NCI-H345 (cell line): ENCODE measurements around the gene SMIM35.
"Not testable (repeated sequence)": the region's sequence is repeated elsewhere in the genome, so short reads cannot be mapped to it uniquely, and the experiment has no call there.

Source experiments
- DNase-seq: peaks from one replicate; lab custom pipeline; 2025; lab: John Stamatoyannopoulos, UW

Gene SMIM35

DNA sequence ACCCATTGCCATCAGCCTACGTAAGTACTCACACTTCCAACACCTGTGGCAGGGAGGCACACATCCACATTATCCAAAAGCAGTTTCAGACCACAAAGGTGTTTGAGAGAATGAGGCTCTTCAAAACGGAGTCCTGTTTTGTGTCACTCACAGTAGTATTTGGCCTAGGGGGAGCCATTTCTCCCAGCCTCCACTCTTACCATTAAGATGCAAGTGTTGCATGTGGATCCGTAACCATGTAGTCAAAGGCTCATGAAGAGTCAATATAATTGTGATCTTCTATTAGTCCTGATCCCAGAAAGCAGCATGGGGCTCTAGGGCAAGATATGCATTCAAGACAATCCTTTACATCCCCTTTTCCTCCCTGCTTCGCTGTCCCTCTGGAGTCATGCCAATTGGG is 59.1 kb downstream of the SMIM35 start:
- no peak for DNase-seq

DNA sequence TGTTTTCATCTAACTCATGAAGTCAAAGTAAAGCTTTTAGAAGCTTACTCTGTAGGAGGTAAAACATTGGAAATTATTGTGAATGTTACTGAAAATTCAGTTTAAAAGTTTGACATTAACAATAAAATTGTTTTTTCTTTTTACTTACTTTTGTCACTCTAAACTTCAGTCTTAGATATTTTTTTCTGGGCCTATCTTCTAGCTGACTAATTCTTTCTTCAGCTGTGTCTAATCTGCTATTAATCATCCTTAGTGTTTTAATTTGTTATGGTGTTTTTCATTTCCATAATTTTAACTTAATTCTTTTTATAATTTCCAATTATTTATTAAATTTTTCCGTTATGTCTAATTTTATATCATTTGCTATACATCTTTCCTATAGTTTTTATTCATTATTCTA is 65.6 kb downstream of the SMIM35 start:
- no peak for DNase-seq

- DNase-seq = no peak
Measured at GRCh38 chr11:118018401-118018800, 68.4 kb downstream of the SMIM35 start.

DNA sequence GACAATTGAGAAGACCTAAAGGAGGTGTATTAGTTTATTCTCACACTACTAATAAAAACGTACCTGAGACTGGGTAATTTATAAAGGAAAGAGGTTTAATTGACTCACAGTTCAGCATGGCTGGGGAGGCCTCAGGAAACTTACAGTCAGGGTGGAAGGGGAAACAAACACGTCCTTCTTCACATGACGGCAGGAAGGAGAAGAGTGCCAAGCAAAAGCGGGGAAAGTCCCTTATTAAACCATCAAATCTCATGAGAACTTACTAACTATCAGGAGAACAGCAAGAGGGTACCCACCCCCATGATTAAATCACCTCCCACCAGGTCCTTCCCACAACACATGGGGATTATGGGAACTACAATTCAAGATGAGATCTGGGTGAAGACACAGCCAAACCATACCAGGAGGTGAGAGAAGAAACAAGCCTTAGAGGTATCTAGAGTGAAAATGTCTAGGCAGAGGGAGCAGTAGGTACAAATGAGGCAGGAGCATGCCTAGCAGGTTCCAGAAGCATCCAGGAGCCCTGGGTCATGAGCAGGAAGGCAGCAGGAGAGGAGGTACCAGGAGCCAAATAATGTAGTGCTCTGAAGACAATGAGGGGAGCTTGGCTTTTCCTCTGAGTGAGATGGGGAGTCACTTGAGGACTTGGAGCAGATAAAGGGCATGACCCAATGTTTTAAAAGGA is 69.0 kb downstream of the SMIM35 start:
- no peak for DNase-seq

DNA sequence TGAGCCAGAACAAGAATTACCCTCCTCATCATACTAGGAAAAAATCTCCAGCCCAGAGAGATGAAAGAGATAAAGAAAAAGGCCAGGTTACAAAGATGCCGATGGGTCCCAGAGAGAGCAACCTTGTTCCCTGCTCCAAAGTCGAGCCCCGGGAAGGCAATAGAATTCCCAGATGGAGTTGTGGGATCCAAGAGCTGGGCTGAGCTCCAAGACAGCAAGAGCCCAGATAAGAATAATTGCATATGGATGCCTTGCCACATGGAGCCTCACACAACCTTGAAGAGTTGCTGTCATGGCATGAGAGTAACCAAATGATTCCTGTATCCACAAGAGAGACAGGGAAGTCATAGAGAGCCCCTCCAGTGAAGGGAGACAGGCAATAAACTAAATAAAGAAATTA is 69.7 kb downstream of the SMIM35 start:
- DNase-seq = no peak

DNA sequence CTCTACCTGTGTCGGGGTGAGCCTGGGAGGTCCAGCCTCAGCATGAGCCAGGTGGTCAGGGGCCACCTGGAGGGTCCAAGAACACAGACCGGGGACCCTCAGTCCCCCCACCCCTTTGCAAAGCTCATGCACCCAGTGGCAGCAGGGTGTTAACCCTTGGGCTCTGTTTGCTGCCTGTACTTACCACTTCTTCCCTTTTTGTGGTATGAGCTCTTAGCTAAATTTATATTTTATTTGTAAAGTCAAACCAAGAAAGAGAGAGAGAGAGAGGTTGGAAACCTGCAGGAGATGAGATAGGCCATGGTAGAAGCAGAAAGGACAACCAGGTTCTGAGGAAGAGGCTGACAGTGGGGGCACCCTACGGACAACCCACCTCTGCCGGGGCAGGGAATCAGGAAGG is 70.7 kb downstream of the SMIM35 start:
- DNase-seq = no peak

DNA sequence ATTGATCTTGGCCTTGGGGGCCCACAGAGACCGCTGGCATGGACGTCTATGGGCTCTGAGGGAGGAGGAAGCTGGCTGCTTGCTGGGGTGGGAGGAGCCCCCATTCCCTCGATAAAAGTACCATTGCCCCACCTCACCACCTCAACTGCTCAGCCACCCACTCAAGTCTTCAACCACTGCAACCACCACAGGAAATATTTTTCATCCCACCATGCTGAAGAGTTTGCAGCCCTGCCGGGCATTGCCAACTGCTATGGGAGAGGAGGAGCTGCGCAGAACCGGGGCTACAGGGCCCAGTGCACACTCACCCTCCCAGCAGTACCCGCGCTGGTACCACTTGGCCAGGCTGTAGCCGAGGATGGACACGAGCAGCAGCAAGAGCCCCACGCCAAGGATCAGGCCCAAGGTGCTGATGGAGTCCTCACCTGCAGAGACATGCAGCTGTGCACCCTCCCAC is 71.3 kb downstream of the SMIM35 start:
- DNase-seq = no peak

GRCh38 chr11:118014022-118014421 is 72.7 kb downstream of the SMIM35 start:
- DNase-seq = no peak

DNA sequence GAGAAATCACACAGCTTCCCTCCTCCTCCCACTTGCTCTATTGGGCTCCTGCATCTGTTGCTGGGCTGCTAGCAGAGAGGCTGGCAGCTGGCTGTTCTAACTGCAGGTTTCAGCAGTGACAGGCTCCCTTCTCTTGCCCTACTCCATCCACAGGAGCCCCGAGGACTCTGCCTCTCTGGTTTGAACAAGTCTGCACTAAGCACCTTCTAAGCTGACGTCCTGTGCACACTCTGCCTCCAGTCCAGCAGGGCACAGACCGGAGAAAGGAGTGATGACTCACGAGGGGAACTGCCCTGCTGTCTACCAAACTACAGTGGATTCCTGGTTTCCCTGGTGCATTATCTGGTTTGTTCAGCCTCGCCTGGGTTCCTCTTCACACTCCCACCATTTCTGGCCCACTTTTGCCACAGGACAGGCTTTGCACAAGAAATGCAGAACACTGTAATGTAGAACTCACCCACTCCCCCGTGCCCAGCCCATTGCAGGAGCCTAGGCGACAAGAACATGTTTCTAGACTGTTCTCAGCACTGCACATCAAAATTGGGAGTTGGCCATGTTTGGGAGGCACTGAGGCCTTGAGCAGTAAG is 74.6 kb downstream of the SMIM35 start:
- DNase-seq = no peak

- no peak for DNase-seq
Measured at GRCh38 chr11:118010738-118011461, 75.9 kb downstream of the SMIM35 start.

- no peak for DNase-seq
Measured at GRCh38 chr11:118009864-118010737, 76.7 kb downstream of the SMIM35 start.

DNA sequence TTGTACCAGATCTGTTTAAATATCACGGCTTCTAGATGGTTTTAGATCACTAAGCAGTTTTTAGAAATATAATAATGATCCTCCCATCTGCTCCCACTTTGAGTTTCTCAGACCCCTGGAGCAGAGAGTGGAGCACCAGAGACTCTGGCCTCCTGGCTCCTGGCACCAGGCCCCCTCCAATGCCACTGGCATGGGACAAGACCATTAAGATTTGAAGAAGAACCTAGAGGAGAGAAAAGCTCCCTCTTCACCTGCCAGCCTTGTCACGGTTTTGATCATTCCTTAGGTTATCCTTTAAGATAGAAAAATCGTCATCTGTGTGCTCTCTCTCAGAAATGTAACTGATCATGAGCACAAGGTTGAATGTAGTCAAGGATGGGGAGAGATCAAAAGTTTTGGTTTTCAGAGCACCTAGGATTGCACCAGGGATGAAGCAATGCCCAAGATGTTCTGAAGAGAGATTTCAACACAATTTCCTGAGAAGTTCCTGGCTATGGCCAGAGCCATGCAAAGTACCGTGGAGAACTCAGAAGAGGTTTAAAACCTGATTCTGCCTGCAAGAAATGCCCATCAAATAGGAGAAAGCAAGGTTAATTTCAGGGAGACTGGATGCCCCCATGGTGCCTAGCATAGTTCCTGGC is 78.4 kb downstream of the SMIM35 start:
- DNase-seq = no peak

- DNase-seq = not testable (repeated sequence)
Measured at GRCh38 chr11:118007563-118008270, 79.0 kb downstream of the SMIM35 start.

DNA sequence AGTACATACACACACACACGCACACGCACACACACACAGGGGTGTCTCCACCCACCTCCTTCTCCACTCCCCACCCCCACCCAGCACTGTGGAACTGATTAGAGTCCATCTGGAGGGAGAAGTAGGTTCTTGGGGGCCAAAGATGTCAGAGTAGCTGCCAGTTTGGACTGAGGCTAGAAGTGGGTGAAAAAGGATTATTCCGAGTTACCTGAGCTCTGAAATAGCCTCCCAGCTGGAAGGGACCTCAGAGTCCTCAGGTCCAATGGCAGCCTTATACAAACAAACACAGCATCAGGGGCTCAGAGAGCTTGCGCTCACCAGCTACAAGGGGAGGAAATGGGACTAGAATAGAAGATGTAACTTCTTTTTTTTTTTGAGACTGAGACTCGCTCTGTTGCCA is 79.7 kb downstream of the SMIM35 start:
- DNase-seq = no peak

- no peak for DNase-seq
Measured at GRCh38 chr11:118006153-118006534, 80.6 kb downstream of the SMIM35 start.

GRCh38 chr11:118005224-118006152 is 81.3 kb downstream of the SMIM35 start:
- DNase-seq = no peak

GRCh38 chr11:118004543-118005223 is 82.1 kb downstream of the SMIM35 start:
- no peak for DNase-seq

- DNase-seq = no peak
Measured at GRCh38 chr11:118003456-118003855, 83.3 kb downstream of the SMIM35 start.
